ENCODE data around the gene ITGA5.

Gene ITGA5

GRCh38 chr12:54394986-54395385 is 24.1 kb downstream of the ITGA5 start:
- no peaks in the 10 kb centered on the region for H3K9me3 ChIP-seq
- peaks cover 13% of the 10 kb centered on the region for H3K27me3 ChIP-seq
- H3K36me3 ChIP-seq, result peaks cover 70% of the 10 kb centered on the region
- peaks cover 31 to 36% of the 10 kb centered on the region in 2 experiments for H3K4me1 ChIP-seq (ENCODE audit: control insufficient read depth in 1 of 2, insufficient read depth in 1 of 2, low read depth in 1 of 2, low read length in 1 of 2)
- TF ChIP-seq, protein P1, sequence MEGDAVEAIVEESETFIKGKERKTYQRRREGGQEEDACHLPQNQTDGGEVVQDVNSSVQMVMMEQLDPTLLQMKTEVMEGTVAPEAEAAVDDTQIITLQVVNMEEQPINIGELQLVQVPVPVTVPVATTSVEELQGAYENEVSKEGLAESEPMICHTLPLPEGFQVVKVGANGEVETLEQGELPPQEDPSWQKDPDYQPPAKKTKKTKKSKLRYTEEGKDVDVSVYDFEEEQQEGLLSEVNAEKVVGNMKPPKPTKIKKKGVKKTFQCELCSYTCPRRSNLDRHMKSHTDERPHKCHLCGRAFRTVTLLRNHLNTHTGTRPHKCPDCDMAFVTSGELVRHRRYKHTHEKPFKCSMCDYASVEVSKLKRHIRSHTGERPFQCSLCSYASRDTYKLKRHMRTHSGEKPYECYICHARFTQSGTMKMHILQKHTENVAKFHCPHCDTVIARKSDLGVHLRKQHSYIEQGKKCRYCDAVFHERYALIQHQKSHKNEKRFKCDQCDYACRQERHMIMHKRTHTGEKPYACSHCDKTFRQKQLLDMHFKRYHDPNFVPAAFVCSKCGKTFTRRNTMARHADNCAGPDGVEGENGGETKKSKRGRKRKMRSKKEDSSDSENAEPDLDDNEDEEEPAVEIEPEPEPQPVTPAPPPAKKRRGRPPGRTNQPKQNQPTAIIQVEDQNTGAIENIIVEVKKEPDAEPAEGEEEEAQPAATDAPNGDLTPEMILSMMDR (IDR thresholded peaks at IDR 0.05), result no peak
- no peak overlapping the region for H3K4me3 ChIP-seq (ENCODE audit: low read depth in 1 of 2, low read length in 1 of 2)
- H3K27ac ChIP-seq, result peak overlapping the region; percentile 6

DNA sequence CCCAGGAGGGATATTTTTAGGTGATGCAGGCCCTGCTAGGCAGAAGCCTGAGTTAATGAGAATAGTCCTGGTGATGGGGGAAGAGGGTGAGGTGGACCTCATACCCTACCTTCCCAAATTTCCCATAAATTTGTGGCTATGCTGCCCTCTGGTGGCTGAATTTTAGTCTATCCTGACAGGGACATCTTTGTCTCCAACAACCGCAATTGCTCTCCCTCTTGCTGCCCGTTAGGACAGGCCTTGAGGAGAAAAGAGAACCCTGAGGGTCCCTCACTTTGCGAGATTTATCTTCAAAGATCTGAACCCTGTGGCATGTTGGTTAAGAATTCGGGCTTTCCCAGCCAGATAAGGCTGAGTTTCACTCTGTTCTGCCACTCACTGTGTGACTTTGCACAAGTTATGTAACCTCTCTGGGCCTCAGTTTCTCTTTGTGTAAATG is 24.8 kb downstream of the ITGA5 start:
- TF ChIP-seq, protein P1 (IDR thresholded peaks at IDR 0.05), result peak; percentile 43
- peak overlapping the region; percentile 65 for H3K27ac ChIP-seq
- peaks cover 13% of the 10 kb centered on the region for H3K27me3 ChIP-seq
- peaks cover 63% of the 10 kb centered on the region for H3K36me3 ChIP-seq
- no peaks in the 10 kb centered on the region for H3K9me3 ChIP-seq
- peaks cover 31 to 36% of the 10 kb centered on the region in 2 experiments for H3K4me1 ChIP-seq (ENCODE audit: control insufficient read depth in 1 of 2, insufficient read depth in 1 of 2, low read depth in 1 of 2, low read length in 1 of 2)
- no peak overlapping the region for H3K4me3 ChIP-seq (ENCODE audit: low read depth in 1 of 2, low read length in 1 of 2)

- Histone ChIP-seq H3K36me3 (peaks cover 57% of the 10 kb centered on the region), H3K4me3 (ENCODE audit: low read depth in 1 of 2, low read length in 1 of 2) (no peak overlapping the region), H3K4me1 (ENCODE audit: control insufficient read depth in 1 of 2, insufficient read depth in 1 of 2, low read depth in 1 of 2, low read length in 1 of 2) (peaks cover 31 to 36% of the 10 kb centered on the region in 2 experiments), H3K27me3 (peaks cover 13% of the 10 kb centered on the region), H3K9me3 (no peaks in the 10 kb centered on the region), H3K27ac (peak overlapping the region; percentile 65)
- TF ChIP-seq, protein P1 (IDR thresholded peaks at IDR 0.05), result no peak
Measured at GRCh38 chr12:54393743-54394142, 25.3 kb downstream of the ITGA5 start.

- Histone ChIP-seq H3K36me3 (peaks cover 52% of the 10 kb centered on the region), H3K4me3 (ENCODE audit: low read depth in 1 of 2, low read length in 1 of 2) (no peak overlapping the region), H3K4me1 (ENCODE audit: control insufficient read depth in 1 of 2, insufficient read depth in 1 of 2, low read depth in 1 of 2, low read length in 1 of 2) (peaks cover 31 to 36% of the 10 kb centered on the region in 2 experiments), H3K27me3 (peaks cover 13% of the 10 kb centered on the region), H3K27ac (peak overlapping the region; percentile 65), H3K9me3 (no peaks in the 10 kb centered on the region)
- TF ChIP-seq, protein P1 (IDR thresholded peaks at IDR 0.05), result no peak
Measured at GRCh38 chr12:54393207-54393609, 25.9 kb downstream of the ITGA5 start.

- Histone ChIP-seq H3K36me3 (peaks cover 46% of the 10 kb centered on the region), H3K9me3 (no peaks in the 10 kb centered on the region), H3K27me3 (peaks cover 13% of the 10 kb centered on the region), H3K4me1 (ENCODE audit: control insufficient read depth in 1 of 2, insufficient read depth in 1 of 2, low read depth in 1 of 2, low read length in 1 of 2) (peaks cover 31 to 36% of the 10 kb centered on the region in 2 experiments), H3K4me3 (ENCODE audit: low read depth in 1 of 2, low read length in 1 of 2) (no peak overlapping the region), H3K27ac (peak overlapping the region; percentile 65)
- TF ChIP-seq, protein P1 (IDR thresholded peaks at IDR 0.05), result no peak
Measured at GRCh38 chr12:54392485-54393206, 26.4 kb downstream of the ITGA5 start.
